Mucosa of descending colon (tissue), 3 donors: Measurements from ENCODE around the gene MTA1. TPM values are rescaled to one million over a fixed set of nuclear protein-coding genes. Genes with fewer than 3 reads are reported as not detected.

Experiments used
- ATAC-seq: fragments of 200-7000 bp; cut with Tn5 transposase; one replicate; pipeline ENCODE4 v1.9.1; 2020; ENCODE audit warnings: mild to moderate bottlenecking, moderate library complexity
- DNase-seq, 3 donors: peaks; one replicate each; pipeline ENCODE4 v3.0.0-alpha.2; 2020
- H3K36me3 ChIP-seq: fragments of 200-600 bp; one replicate; pipeline ENCODE4 v1.8.0; 2021; ENCODE audit warnings: low read depth, mild to moderate bottlenecking
- H3K4me1 ChIP-seq: fragments of 200-600 bp; one replicate; pipeline ENCODE4 v1.8.0; 2021; ENCODE audit warnings: low read depth, mild to moderate bottlenecking
- H3K4me3 ChIP-seq: fragments of 200-600 bp; one replicate; pipeline ENCODE4 v1.8.0; 2021; ENCODE audit warnings: mild to moderate bottlenecking
- H3K9me3 ChIP-seq: fragments of 200-600 bp; one replicate; pipeline ENCODE4 v1.8.0; 2021; ENCODE audit warnings: mild to moderate bottlenecking
- CTCF ChIP-seq: fragments of 200-600 bp; IDR thresholded peaks from one replicate; pipeline ENCODE4 v1.8.0; 2022; ENCODE audit warnings: antibody characterized with exemption, mild to moderate bottlenecking
- intact Hi-C, 2 donors: fragments of 100-400 bp; cut with DNase I in 1 of 2; cut with micrococcal nuclease in 1 of 2; formaldehyde crosslinking; loops; one replicate each; pipeline versions ENCODE4 v1.11.0 to v1.11.1; 2022; cut with DNase I, micrococcal nuclease
- total RNA-seq, 3 donors: library from RNA; stranded (reverse); fragmentation: NEBNext Ultra II Directional in 2 of 3; extraction: Animal tissue kit (Norgen Biotek cat#: 25700) in 2 of 3; gene quantifications; one replicate each; pipeline versions ENCODE4 v1.2.1 to v1.2.4, GENCODE V29; 2021 to 2023
- donor health status: DM: no; HTN: no; CAD: no; lungs with moderate emphysema.
- donor health status: DM: no; HTN: no; CAD: no.
- donor health status: DM: no; HTN: yes; CAD: no.

MTA1 gene
- total RNA-seq, 3 donors from 2014 or later, result 76.4 to 105 (median 79.7) TPM

DNA sequence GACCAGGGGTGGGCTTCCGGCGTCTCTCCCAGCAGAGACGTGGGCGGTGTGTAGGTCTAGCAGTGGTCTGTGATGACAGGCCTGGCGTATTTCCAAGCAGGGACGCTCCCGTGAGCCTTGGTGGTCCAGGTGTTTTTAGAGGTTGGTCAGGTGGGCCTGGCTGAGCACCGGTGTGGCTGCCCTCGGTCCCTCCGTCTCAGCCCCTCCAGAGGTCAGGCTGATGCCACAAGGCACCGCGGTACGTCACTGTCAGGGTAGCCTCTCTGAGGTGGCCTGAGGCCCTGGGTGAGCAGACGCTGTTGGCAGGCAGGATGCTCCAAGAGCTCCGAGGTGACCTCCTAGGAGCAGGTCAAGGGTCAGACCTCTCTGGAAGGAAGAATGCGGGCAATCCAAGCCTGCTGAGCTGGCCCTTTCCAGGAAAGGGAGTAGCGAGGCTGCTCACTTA lies 13.6 kb downstream of the MTA1 start:
- no peaks in the 10 kb centered on the region for H3K36me3 ChIP-seq
- H3K9me3 ChIP-seq, result no peaks in the 10 kb centered on the region
- intact Hi-C loops, result no loop called here
- ATAC-seq, result no peak
- H3K4me3 ChIP-seq, result no peak overlapping the region
- TF ChIP-seq CTCF, result no peak
- H3K4me1 ChIP-seq, result no peaks in the 10 kb centered on the region
- no peak for DNase-seq

GRCh38 chr14:105436402-105436801 lies 16.8 kb downstream of the MTA1 start:
- no peak for DNase-seq
- no peak overlapping the region for H3K4me3 ChIP-seq
- no peaks in the 10 kb centered on the region for H3K4me1 ChIP-seq
- intact Hi-C loops, result no loop called here
- no peaks in the 10 kb centered on the region for H3K36me3 ChIP-seq
- ATAC-seq, result no peak
- TF ChIP-seq CTCF, result no peak
- H3K9me3 ChIP-seq, result no peaks in the 10 kb centered on the region

GRCh38 chr14:105436891-105437722 lies 17.5 kb downstream of the MTA1 start:
- no peak for TF ChIP-seq CTCF
- no peak overlapping the region for H3K4me3 ChIP-seq
- DNase-seq (peak; percentile 48 to 72 (median 56)), ATAC-seq (peak; percentile 94)
- intact Hi-C loops, result no loop called here
- H3K36me3 ChIP-seq, result no peaks in the 10 kb centered on the region
- H3K9me3 ChIP-seq, result no peaks in the 10 kb centered on the region
- H3K4me1 ChIP-seq, result no peaks in the 10 kb centered on the region

DNA sequence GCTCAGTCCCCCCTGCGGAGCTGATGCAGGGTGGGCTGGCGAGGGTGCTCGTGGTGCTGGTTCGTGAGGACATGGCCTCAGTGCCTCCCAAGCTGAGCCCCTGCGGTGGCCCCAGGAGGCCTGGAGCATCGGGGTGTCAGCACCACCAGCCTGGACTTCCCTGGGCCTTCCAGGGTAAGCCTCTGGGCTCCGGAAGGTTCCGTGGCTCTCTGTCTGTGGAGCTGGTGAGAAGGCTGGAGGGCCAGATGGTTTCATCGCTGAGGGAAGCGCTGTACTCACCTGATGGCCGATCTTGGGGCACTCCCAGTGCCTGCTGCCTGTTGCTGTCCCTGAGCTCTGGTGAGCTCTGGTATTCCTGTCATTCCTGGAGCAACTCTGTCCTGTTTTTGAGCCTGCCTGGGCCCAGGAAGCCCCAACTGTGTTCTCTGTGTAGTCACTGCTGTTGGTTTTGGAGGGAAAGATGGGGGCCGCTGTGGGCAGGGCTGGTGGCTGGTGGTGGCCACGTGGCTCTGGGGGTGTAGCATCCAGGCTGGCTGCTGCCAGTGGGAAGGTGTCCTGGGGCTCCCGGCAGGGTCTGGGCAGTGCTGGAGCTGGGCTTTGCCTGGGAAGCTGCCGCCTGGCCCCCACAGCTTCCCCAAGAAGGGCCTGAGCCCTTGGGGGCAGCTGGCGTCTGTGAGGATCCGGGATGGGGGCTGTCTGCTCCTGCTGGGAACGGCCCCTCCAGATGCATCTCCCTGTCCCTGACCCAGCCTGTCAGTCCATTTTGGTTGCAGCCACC lies 18.3 kb downstream of the MTA1 start:
- H3K4me3 ChIP-seq, result no peak overlapping the region
- no peaks in the 10 kb centered on the region for H3K36me3 ChIP-seq
- peak in 1 of 3 donors; percentile 27 for DNase-seq
- intact Hi-C loops, result no loop called here
- no peak for ATAC-seq
- no peaks in the 10 kb centered on the region for H3K9me3 ChIP-seq
- no peaks in the 10 kb centered on the region for H3K4me1 ChIP-seq
- no peak for TF ChIP-seq CTCF

- no peak for ATAC-seq
- Histone ChIP-seq H3K9me3 (no peaks in the 10 kb centered on the region), H3K36me3 (no peaks in the 10 kb centered on the region), H3K4me3 (no peak overlapping the region), H3K4me1 (no peaks in the 10 kb centered on the region)
- no peak for TF ChIP-seq CTCF
- intact Hi-C loops, result no loop called here
- peak in 1 of 3 donors; percentile 34 for DNase-seq
Observed at GRCh38 chr14:105439179-105439578, 19.6 kb downstream of the MTA1 start.
